Activated CD8-positive, alpha-beta memory T cell treated with anti-CD3 and anti-CD28 coated beads, Interleukin-2, amount 50 U/mL, for 24 hours (primary cell): ENCODE data around the gene S100G.
"Not testable (repeated sequence)": the region's sequence is repeated elsewhere in the genome, so short reads cannot be mapped to it uniquely, and the experiment has no call there.

Experiments used
- DNase-seq: peaks from one replicate; pipeline ENCODE4 v3.0.0-alpha.2; 2020; ENCODE audit errors: extremely low read depth

S100G gene, protein sequence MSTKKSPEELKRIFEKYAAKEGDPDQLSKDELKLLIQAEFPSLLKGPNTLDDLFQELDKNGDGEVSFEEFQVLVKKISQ

DNA sequence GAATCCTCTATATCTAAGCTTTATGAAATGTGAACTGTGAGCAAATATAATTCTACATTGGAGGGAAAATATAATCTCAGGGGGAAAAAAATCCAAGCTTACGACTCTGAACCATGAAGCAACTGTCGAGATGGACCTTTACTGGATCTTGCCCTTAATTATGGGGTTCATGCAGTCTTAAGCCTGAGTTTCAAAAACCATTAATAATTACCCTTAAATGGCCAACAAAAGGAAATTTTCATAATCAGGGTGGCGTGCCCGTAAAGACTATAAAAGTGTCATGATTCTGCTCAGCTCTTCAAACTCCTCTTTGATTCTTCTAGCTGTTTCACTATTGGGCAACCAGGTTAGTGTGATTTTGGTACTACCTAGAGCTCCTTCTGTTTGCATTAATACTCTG is at the start of gene S100G:
TSS of gene S100G (plus strand) at position 301 of the 400 bp plus-strand sequence. CDS start 849 bp downstream, outside the sequence.
- no peak for DNase-seq

DNA sequence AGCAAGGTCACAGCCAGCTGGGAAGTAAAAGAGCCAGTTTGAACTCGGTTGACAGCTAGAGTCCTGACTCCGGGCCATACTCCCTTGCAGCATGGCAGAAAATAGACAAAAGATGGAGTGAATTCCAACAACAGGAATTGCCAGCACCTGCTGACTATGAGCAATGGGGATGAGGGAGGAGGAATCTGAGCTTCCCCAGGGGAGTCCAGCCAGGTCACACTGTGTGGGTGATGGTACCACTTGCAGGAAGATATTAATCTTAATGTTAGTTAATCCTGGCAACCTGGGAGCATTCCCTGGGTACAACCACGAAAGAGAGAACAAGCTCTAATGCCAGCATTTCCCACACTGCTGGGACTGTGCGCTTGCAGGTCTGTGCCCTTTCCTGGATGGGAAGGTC is 48.1 kb upstream of the S100G start:
- DNase-seq: no peak

DNA sequence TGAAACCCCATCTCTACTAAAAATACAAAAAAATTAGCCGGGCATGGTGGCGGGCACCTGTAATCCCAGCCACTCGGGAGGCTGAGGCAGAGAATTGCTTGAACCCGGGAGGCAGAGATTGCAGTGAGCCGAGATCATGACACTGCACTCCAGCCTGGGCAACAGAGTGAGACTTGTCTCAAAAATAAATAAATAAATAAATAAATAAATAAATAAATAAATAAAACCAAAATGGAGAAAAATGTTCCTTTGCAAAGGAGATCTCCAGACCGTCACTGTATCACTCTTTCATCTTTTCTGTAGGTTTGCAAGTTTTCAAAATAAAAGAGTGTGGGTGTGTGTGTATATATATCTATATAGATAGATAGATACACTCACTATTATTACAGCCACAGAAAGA is 46.7 kb upstream of the S100G start:
- DNase-seq: not testable (repeated sequence)

DNA sequence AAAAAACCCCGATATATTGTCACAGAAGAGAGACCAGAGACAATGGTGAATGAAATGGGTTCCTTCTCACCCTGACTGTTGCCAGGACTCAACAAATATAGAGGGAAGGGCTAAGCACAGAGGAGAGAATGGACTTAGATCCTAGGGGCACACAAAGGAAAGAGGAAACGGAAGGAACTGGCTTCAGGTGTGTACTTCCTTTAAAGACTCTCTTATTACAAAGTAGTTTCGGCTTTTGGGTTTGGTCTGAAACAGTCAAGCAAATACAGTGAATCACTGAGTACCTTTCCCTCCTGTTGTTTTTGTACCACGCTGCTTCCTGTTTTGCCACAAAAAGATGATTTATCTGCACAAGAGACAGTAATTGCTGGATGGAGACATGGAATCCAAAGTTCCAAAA is 46.1 kb upstream of the S100G start:
- no peak for DNase-seq

DNA sequence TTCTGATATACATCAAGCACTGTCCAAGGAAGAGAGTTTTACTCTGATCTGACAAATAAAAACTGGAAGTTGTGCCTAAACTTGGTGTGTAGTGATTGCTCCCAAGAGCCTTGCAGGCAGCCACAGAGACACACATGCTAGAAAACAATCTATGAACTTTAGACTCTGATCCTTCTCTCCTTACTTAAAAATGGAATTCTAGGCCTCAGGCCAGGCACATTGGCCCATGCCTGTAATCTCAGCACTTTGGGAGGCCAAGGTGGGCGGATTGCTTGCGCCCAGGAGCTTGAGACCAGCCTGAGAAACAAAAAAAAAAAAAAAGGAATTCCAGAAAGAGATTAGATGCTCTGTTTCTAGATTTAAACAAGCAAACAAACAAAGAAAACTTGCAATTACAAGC is 45.6 kb upstream of the S100G start:
- DNase-seq: no peak

DNA sequence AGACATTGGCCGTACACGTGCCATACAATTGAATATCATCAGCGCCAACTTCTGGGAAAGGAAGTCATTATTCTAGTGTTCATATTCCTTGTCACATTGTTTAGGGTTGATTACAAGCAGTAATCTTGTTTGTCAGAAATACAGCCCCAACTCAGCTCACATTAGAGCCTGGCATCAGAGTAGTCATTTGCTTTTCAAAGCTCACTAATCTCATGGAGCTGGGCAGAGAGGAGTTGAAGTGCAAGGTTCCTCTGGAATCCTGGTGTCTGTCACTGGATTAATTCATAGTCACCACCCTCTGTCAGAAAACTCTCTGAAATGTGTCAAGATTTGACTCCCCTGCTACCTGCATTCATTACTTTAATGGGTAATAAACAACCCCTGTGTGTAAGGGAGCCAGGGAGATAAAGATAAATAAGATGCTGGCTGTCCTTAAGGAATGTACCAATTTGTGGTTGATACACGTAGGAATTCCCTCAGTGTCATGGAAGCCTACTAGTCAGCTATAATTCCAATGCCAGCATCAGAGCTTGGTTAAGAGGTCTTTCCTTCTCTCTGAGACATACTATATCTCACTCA is 43.7 kb upstream of the S100G start:
- no peak for DNase-seq

DNA sequence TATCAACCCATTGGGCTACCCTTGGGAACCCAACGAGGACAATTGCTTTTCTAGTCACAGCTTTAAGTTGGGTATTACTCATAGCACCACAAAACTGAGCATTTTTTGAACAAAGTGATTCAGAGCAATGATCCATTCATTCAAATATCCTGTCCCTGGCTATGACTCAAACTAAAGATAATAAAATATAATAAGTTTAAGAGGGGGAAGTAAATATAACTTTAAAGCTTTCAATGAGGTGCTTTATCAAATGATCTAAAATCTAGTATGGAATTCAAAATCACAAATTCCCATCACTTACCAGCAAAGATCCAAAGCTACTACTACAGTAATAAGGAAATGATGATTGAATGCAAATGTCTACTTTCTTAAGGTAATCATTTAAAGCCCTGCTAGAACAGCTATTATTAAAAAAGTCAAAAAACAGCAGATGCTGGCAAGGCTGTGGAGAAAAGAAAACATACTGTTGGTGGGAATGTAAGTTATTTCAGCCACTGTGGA is 39.8 kb upstream of the S100G start:
- no peak for DNase-seq

DNA sequence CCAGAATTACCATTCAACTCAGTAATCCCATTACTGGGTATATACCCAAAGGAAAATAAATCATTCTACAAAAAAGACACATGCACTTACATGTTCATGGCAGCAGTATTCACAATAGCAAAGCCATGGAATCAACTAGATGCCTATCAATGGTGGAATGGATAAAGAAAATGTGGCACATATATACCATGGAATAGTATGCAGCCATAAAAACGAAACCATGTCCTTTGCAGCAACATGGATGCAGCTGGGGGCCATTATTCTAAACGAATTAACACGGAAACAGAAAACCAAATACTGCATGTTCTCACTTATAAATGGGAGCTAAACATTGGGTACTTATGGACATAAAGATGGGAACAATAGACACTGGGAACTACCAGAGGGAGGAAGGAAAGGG is 39.3 kb upstream of the S100G start:
- not testable (repeated sequence) for DNase-seq

DNA sequence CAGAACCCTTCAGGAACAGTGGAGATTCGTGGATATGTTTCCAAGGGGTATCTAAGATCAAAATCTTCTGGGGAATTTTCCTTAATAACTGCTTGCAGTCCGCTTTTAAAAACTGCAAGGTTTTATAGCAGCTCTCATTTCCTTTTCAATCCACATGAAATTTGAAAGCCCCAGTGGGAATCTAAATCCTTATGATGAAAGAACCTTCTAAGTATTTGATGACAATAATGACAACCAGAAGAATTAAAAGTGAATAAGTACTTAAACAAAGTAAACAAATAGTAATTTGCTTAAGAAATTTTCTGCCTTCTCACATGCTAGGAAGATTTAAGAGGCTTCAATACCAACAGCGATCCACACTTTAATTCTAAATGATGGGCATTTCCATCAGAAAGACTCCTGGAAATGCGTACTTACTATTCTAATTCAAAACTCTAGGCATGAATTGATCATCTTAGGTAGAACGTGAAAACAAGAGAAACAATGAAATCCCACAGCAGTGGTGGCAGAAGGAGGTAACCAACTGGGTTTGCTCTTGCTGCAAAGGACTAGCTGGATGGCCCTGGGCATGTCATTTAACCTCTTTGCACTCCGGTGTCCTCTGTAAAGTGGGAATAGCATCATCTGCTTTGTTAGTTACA is 37.6 kb upstream of the S100G start:
- DNase-seq: no peak

DNA sequence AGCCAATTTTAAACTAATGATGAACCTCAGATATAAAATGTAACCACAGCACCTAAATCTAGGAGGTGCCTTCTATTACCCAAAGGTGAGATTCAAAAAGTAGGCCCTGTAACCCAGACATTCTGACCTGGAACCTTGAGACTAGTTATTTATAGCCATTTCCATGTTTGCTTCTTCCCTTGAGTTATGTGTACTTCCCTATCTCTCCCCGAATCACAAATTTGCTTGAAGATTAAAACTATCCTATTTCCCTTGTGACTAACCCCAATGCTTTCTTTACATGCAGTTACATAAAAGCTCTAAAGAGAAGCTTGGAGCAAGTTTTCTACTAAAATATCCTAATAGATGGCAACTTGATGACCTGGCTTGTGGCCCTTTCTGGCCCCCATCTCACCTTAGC is 32.6 kb upstream of the S100G start:
- no peak for DNase-seq

DNA sequence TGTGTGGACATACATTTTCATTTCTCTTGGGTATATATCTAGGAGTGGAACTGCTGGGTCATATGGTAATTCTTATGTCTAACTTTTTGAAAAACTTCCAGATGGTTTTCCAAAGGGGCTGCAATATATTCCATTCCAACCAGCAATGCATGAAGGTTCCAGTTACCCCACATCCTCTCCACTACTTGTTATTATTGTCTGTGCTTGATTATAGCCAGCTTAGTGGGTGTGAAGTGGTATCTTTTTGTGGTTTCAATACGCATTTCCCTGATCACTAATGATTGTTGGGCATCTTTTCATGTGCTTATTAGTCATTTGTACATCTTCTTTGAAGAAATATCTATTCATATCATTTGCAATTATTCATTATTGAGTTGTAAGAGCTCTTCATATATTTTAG is 31.5 kb upstream of the S100G start:
- no peak for DNase-seq

DNA sequence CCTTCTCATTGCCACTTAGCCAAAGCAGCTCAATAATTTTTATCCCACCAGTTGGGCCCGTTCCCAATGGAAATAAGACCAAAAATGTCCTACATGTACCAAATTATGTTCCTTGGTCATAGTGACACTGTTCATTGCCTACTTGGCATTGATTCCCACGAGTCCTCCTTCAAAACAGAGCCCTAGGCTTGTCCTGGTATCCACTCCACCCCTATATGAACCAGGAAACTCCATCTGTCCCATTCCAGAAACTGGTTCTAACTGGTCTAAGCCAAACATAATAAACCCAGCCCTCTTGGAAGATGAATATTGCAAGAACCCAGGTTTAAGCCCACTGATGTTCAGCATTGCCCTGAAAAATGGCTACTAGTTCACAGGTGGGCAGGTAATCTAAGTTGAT is 30.9 kb upstream of the S100G start:
- DNase-seq: no peak

DNA sequence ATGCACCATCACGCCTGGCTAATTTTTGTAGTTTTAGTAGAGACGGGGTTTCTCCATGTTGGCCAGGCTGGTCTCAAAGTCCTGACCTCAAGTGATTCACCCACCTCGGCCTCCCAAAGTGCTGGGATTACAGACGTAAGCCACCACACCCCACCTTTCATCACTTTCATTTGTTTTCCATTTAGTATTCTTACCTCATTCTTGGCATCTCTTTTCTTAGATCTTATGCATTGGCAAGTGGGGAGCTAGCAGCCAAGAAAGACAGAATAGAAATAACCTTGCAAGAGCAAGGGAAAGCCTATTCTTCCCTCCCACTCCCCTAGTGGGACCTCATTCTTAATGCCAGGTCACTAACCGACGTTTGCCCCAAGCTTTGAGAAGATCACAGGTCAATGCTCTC is 21.4 kb upstream of the S100G start:
- DNase-seq: not testable (repeated sequence)

DNA sequence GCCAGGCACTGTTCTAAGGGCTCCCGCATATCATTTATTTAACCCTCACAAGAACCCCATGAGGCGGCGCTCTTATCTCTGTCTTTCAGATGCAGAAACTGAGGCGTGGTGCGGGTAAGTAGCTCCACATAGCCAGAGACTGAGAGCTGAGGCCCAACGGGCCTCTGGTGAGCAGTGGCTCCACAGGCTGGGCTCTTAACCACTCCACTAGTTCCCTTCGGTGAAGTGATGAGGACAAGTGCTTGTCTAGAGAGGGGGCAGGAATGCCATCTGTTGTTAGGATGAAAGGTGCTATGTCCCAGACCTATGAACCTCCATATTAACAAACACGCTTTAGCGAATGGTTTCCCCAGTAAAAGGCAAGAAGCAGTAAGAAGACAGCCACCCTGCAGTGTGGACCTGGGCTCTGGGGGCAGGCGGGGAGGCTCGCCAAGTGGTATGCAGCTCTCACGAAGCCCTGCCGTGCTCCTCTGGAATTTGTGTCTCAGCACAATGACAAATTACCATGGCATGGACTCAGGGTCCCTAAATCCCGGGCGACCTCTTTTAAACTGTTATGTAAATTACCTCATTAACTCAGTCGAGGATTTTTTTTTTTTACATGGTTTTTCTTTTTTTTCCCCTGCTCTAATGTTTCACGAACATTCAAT is 20.9 kb upstream of the S100G start:
- no peak for DNase-seq

DNA sequence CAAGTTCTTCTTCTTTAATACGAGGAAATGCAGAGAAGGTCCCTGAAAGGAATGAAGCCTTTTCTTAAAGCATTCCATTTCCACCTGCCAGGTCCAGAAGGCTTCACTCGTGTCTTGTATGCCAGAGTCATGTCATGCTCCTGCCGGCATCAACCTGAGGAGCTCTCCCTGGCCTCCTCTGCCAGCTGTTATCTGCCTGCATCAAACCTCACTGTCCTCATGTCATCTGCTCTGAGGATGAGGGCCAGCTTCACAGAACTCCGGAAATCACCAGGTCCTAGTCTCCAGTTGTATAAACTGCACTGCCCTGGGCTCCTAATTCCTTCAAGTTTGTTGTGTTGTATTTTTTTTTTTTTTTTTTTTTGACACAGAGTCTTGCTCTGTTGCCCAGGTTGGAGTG is 20.0 kb upstream of the S100G start:
- DNase-seq: no peak

DNA sequence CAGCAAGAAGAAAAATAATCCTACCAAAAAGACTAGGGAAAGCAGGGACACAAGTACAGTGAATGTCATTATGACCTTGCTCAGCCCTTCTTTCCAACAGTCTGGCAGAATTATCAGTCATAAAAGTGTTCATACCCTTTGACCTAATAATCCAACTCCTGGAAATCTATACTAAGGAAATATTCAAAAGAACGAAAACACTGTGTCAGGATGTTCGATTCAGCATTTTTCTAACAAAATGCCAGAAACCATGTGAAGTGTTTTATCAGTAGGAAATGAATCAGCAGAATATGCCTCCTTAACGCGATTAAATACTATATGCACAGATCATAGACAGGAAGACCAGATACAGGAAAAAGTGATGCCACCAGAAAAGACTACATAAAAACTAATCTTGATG is 16.2 kb upstream of the S100G start:
- DNase-seq: no peak

DNA sequence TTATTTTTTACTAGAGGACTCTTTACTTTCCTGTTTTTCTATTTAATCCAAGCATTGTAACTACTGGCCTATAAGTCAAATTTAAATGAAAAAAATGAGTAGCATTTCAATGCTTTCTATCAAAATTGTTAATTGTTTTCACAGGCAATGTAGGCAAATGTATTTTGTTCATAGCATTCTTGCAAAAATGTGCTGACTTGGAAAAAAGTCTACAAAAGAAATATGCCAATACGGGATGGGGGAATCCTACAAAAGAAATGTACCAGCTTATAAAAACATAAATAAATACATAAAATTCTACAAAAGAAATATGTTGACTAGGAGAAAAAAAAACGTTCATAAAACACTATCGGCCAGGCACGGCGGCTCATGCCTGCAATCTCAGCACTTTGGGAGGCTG is 14.9 kb upstream of the S100G start:
- DNase-seq: no peak

DNA sequence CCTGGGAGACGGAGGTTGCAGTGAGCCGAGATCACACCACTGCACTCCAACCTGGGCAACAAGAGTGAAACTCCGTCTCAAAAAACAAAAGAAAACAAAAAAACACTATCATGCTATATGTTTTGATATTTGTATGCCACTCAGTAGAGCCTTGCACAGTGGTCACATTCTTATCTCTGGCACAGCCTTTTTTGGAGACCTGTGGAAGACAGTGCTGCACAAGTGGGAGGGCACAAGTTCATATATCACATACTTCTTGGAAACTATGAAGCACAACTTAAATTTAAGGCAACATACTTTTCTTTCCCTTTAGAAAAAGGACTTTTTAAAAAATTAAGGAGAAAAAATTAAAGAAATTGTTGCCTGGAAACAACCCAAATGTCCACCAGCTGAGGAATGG is 14.4 kb upstream of the S100G start:
- no peak for DNase-seq

DNA sequence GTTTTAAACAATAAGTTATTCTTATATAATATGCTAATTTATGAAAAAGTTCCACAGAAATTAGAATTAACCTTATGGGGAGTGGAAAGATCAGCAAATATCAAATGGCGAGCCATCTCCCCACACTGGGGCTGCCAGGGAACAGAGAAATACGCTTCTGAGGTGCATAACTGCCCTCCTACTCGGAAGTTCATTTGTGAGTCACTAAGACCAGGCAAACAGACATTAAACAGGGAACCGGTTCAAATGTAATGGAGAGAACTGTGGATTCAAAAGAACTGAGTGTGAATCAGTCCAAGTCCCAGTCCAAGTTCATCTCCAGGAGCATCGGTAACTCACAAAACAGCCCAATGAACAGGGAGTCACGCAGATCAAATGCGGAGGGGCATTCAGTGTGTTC is 11.4 kb upstream of the S100G start:
- DNase-seq: no peak

DNA sequence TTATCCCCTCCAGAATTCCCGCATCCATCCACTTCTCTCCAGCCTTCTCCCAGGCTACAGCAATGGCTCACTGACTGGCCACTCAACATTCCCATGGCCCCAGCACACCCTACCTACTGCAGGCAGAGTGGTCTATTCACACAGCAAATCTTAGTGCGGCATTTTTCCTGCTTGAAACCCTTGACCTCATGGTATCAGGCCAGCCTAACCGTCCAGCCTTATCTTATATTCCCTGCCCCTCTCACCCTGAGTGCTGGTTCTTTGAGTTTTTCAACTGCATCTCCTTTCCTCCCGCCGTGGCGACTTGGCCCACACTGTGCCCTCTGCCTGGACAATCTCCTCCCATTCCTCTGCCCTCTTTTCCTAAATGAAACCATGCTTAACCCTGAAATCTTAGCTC is 10.0 kb upstream of the S100G start:
- no peak for DNase-seq

DNA sequence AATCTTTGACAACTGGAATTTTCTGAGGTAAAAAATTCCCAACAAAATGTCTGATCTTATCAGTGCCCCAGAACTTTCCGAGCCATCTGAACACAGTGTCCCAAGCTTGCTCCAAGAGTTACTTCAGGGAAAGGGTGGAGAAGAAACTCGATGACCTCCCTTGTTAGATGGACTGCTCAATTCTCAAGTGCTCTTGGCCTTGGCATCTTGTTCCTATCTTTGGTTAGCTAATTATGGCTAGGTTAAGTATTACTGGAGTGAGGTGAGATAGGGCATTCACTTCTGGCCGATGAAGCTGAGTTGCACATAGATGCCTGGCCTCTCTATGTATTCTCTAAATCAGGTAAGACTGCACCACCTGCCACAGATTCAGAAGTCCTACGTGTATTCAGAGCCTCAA is 9.1 kb upstream of the S100G start:
- no peak for DNase-seq

DNA sequence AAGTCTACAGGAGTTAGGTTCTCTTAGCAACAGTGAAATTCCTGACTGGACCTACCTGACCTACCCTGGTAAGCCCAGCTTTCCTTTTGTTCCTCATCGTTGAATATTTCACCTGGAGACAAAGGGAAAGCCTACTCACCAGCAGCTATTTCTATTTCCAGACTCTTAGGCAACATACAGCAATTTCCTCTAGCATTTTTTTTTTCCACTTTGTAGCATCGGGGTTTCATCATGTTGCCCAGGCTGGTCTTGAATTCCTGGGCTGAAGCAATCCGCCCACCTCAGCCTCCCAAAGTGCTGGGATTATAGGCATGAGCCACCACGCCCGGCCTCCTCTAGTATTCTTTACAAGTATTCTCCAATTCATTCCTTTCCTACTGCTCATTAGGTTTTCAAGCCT is 6.8 kb upstream of the S100G start:
- DNase-seq: no peak
